Prostate gland (tissue), 2 donors: ENCODE data around the gene PRR23E.

Source experiments
- POLR2A ChIP-seq: fragments of 450-650 bp; IDR thresholded peaks from one replicate; pipeline ENCODE4 v1.6.1; 2016; ENCODE audit warnings: antibody characterized with exemption, mild to moderate bottlenecking
- TF ChIP-seq, protein P1 (sequence below), 4 experiments: fragments of 200-600 bp in 2 of 4; fragments of 450-650 bp in 2 of 4; sonication (generic) in 2 of 4; IDR thresholded peaks; 1 replicate in 3 of 4; 2 replicates in 1 of 4; pipeline ENCODE4 v1.5.1; 2016 to 2019; ENCODE audit warnings: antibody characterized with exemption in 4 of 4, mild to moderate bottlenecking in 2 of 4, moderate library complexity in 2 of 4

GRCh38 chr3:127147291-127147885, 45.5 kb upstream of the PRR23E start:
- TF ChIP-seq, protein P1, sequence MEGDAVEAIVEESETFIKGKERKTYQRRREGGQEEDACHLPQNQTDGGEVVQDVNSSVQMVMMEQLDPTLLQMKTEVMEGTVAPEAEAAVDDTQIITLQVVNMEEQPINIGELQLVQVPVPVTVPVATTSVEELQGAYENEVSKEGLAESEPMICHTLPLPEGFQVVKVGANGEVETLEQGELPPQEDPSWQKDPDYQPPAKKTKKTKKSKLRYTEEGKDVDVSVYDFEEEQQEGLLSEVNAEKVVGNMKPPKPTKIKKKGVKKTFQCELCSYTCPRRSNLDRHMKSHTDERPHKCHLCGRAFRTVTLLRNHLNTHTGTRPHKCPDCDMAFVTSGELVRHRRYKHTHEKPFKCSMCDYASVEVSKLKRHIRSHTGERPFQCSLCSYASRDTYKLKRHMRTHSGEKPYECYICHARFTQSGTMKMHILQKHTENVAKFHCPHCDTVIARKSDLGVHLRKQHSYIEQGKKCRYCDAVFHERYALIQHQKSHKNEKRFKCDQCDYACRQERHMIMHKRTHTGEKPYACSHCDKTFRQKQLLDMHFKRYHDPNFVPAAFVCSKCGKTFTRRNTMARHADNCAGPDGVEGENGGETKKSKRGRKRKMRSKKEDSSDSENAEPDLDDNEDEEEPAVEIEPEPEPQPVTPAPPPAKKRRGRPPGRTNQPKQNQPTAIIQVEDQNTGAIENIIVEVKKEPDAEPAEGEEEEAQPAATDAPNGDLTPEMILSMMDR (IDR thresholded peaks at IDR 0.05) = no peak
- TF ChIP-seq POLR2A = no peak
